IPS DF 19.7 (cell line): Measurements from ENCODE around the gene SCTR.

Experiments used
- DNase-seq: peaks from one replicate; pipeline ENCODE4 v3.0.0-alpha.2; 2013; ENCODE audit warnings: low read depth, low spot score

Gene SCTR

GRCh38 chr2:119448427-119449141 is 75.7 kb downstream of the SCTR start:
- no peak for DNase-seq

- no peak for DNase-seq
Observed at GRCh38 chr2:119446037-119446436, 78.2 kb downstream of the SCTR start.

DNA sequence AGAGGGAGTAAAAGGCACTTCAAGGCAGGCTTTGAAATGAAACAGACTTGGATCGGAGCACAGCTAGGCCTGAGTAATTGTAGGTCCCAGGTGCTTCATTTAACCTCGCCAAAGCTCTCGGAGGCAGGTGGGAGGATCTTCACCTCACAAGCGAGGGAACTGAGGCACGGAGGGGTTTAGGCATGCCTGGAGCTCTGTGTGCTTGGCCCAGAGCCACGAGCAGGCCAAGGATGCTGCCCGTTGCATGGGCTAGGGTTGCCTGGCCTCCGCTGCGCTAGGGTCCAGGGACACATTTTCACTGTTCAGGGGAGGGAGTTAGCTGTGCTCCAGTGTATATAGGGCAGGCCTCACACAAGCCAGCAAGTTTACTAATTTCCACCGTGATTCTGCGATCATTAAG is 81.4 kb downstream of the SCTR start:
- no peak for DNase-seq

DNA sequence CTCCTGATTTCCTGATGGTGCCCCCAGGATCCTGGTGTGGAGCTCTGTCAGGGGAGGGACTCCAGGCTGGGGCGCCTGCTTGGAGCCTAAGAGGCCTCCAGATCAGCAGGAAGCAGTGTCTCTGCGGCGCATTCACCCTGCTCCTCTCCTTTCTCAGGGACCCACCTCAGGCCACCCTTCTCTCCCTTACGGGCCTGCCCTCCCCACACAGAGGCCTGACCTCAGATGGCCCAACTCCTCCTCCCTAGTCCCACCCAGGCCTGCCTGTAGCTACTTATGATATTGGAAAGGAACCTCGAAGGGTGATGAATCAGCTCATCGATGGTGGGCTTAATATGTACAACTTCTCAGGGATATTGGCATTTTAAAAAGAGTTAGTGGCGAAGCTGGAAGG is 82.1 kb downstream of the SCTR start:
- DNase-seq, result no peak

GRCh38 chr2:119441376-119442225 is 82.7 kb downstream of the SCTR start:
- no peak for DNase-seq

- no peak for DNase-seq
Observed at GRCh38 chr2:119440873-119441272, 83.4 kb downstream of the SCTR start.

DNA sequence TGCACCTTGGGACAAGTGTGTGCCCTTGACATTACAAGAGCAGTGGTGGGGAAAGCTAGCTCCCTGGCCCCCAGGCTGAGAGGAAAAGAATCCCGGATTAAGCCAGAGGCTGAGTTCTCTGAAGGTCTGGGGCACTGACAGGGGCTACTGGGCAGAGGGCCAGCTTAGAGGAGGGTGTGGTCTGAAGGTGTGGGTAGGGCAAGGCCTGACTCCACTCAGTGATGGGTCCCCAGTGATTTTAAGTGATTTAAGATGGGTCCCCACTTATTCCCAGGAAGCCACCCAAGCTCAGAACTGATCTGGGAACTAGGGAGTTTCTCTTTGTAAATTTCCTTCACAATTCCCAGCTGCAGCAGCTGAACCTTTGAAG is 83.8 kb downstream of the SCTR start:
- no peak for DNase-seq

DNA sequence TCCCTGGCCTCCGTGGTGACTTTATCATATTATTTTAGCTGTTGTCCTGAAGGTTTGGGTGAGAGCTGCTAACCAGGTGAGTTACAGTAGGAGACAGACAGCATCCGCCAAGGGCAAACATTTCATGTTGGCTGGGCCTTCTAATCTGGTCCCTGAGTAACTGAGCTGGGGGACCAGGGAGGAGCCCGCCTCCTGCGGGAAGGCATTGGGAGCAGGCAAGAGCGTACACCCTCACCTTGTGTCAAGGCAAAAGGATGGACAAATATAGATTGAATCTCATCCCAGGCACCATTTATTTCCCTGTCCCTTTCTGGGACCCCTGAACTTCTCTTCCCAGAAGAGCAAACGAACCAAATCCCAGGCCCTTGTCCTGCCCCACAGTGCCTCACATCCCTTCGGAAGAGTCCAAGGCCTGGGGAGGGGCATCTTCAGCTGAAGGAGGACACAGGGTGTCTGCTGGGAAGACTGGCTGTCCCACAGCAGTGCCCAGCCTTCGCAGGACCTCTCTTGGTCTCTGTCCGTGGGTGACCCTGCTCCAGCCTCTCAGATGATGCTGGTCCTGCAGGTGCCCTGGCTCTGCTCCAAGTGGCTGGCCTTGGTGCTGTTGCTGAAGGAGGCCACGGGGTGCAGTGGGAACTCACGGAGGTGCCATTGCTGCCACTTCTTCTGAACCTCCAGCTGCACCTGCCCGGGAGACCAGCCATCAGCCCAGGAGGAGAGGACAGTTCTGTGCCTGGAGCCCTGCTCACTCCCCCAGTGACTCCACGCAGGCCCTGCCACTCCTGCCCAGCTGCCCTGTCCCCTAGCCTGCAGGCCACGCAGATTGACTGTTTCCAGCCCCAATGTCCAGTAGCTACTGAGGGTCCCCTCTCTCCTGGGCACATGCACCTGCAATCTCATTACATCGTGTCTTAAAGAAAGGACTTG is 84.4 kb downstream of the SCTR start:
- no peak for DNase-seq

DNA sequence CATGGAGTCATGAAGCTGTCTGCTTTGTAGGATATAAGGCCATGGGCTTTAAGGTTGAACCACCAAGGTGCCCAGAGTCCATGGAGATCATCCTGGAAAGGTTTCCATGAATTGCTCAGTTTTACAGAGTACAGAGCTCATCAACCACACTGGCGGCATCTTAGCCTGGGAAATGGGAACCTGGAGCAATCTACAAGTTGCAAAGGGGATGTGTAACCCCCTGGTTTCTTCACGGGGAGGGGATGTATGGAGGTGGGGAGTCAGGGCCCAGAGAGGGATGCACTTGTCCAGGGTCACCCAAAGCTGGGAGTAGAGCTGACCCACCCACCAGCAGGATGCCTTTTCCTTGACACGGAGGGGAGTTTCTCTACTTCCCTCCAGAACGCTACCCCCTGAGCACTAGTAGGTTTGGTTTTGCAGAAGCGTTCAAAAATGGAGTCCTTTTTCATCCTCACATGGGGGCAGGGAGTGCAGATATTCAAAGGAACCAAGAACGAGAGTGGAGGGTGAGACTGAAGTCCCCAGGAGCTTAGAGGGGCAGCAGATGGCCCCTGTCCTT is 85.5 kb downstream of the SCTR start:
- no peak for DNase-seq

DNA sequence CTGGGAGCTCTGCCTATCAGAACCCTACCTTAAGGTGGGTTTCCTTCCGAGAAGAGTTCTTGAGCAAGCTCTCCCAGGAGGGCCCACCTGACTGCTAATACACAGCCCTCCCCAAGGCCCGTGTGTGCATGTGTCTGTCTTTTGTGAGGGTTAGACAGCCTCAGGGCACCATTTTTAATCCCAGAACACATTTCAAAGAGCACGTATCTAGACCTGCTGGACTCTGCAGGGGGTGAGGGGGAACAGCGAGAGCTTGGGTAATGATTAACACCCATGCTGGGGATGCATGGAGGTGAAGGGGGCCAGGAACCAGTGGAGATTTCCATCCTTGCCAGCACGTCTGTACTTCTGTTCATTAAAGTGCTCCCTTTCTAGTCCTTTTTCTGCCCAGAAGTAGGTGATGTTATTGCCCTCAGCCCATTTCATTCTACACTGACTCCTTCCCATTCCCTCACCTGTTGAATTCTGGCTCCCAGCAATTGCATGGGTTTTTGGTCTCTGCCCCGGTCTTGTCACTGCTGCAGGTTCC is 86.1 kb downstream of the SCTR start:
- DNase-seq, result no peak

- DNase-seq, result no peak
Observed at GRCh38 chr2:119436993-119437772, 87.1 kb downstream of the SCTR start.

DNA sequence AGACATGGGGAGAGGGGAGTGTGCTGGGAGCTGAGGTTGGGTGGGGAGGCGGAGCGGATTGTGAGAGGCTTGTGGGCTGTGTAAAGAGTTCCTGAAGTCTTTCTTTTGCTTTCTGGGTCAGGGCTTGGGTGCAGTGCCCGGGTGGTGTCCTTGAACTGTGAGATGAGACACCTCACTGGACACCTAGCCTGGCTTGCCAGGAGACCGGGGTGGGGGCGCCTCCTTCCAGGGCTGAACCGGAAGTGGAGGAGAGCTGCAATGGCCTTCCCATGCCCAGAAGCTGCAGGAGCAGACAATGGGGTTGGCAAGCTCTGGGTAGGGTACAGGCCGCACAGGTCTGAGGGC is 88.4 kb downstream of the SCTR start:
- no peak for DNase-seq

DNA sequence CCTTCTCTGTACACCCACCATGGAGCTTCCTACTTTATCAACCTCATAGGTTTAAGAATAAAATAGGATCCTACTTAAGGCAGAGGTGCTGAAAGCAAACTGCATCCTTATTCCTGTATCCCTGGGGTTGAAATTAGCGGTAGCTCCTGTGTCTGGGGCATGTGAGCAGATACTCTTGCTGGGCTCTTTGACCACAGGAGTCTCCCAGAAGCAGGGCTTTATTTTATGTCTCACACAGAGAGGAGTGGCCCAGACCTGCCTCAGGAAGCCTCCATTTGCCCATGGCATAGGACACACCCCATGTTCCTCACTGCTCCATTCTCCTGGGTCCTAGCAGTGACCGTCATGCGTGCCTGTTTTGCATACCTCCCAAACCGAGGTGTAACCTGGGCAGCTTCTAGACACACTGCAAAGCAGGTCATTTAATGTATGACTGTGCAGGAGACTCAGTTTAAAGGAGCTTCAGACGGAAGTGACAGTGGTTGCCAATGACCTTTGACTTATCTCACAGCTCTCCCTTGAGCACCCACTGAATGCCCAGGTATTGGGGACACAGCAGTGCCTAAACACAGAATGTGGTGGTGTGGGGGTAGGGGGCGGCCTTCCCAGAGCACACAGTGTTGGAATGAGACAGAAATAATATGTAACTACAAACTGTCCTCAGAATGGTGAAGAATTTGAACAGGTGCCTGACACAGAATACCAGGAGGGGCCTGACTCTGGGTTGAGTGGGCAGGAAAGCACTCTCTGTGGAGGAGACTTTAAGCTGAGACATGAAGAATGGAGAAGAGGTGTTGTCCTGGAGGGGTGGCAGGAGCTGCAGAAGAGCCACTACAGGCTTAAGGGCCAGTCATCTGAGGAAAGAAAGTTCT is 89.0 kb downstream of the SCTR start:
- no peak for DNase-seq

GRCh38 chr2:119434664-119435063 is 89.6 kb downstream of the SCTR start:
- DNase-seq, result no peak

DNA sequence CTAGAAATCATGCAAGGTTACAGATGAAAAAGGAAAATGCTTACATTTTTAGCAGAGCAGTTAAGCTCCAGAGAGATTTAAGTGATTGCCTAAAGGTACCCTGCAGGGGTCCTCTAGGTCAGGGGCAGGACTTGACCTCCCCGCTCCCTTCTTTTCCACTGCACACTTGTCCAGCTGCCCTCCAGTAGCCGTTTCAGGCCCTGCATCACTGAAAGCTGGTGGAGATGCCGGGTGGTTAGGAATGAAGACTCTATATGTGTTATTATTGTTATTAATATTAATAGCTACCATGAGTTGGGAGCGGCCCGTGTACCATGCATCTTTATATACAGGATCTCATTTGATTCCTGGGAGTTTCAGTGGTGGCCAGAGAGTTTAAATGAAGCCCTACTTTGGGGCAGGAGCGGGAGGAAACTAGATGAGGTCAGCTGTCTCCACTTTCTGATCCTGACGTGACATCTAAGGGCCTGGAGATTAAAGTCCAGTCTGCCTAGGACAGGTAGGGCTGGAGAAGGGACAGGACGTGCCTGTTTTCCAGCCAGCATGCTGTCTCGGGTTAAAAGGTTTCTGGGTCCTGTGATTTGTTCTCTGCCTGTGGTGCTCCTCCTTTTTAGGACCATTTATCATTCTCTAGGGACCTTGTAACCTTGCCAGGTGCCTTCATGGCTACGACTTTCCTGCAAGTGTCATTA is 90.5 kb downstream of the SCTR start:
- no peak for DNase-seq

GRCh38 chr2:119432851-119433522 is 91.3 kb downstream of the SCTR start:
- no peak for DNase-seq

- DNase-seq, result no peak
Observed at GRCh38 chr2:119431976-119432850, 92.1 kb downstream of the SCTR start.
